Liver (tissue), 3 donors: Measurements from ENCODE around the gene CD40.

Experiments
- EGR1 ChIP-seq, 2 donors: IDR thresholded peaks; 2 replicates each; pipeline ENCODE4 v1.6.1; 2016 to 2018; ENCODE audit warnings: antibody characterized with exemption in 2 of 2, low read depth in 2 of 2
- JUND ChIP-seq, 2 donors: IDR thresholded peaks; 2 replicates each; pipeline ENCODE4 v1.6.1; 2016; ENCODE audit warnings: antibody characterized with exemption in 2 of 2
- YY1 ChIP-seq: IDR thresholded peaks from 2 replicates; pipeline ENCODE4 v1.6.1; 2016; ENCODE audit warnings: antibody characterized with exemption, mild to moderate bottlenecking
- TF ChIP-seq, protein P1 (sequence below): IDR thresholded peaks from 2 replicates; pipeline ENCODE4 v1.6.1; 2016; ENCODE audit warnings: antibody characterized with exemption, mild to moderate bottlenecking
- TF ChIP-seq, protein P2 (sequence below): fragments of 150-350 bp; IDR thresholded peaks from 2 replicates; pipeline ENCODE4 v1.5.1; 2017; ENCODE audit warnings: improper control_type of control experiment, low read depth, low read length; ENCODE audit not compliant: missing input control
- TF ChIP-seq, protein P3 (sequence below): IDR thresholded peaks from 2 replicates; pipeline ENCODE4 v1.6.1; 2016; ENCODE audit warnings: antibody characterized with exemption
- donor health status: healthy.
- donor health status: healthy.

DNA sequence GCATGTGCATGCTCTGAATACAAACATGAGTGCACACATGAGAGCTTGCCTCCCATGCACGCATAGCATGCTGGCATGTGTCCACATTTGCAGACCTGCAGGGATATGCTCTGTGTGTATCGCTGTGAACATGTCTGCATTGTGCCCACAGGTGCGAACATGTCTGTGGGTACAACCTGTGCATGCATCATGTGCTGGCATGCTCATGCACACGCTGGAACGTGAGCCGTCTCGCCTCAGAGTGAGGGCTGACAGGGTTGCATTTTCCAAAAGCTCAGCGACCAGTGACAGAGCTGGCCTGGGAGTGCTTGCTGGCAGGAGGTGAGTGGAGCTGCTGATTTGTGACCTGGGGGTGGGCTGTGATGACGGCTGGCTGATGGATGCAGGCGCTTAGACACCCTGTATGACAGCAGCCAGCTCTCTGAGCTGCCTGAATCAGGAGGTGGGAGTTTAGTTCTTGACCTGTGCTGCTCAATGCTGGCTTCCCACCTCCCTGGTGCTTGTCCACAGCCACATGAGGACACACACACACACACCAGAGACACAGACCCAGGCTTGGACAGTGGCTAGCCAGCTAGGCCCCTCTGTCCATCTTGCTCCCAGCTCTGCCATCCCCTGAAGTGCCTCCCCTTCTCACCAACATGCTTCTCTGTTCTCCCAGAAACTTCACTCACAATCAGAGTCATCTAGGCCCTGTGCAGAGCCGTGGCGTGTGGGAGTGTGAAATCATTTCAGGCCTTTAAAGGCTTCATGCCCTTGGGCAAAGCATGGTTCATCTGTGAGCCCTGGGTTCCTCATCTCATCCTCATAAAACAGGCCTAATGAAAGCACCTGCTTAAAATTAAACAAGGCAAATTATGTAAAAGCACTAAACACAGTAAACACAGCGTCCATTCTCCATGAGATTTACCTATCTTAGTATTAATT lies 51.4 kb downstream of the CD40 start:
- no peak for TF ChIP-seq JUND (IDR thresholded peaks at IDR 0.05)
- TF ChIP-seq, protein P1, sequence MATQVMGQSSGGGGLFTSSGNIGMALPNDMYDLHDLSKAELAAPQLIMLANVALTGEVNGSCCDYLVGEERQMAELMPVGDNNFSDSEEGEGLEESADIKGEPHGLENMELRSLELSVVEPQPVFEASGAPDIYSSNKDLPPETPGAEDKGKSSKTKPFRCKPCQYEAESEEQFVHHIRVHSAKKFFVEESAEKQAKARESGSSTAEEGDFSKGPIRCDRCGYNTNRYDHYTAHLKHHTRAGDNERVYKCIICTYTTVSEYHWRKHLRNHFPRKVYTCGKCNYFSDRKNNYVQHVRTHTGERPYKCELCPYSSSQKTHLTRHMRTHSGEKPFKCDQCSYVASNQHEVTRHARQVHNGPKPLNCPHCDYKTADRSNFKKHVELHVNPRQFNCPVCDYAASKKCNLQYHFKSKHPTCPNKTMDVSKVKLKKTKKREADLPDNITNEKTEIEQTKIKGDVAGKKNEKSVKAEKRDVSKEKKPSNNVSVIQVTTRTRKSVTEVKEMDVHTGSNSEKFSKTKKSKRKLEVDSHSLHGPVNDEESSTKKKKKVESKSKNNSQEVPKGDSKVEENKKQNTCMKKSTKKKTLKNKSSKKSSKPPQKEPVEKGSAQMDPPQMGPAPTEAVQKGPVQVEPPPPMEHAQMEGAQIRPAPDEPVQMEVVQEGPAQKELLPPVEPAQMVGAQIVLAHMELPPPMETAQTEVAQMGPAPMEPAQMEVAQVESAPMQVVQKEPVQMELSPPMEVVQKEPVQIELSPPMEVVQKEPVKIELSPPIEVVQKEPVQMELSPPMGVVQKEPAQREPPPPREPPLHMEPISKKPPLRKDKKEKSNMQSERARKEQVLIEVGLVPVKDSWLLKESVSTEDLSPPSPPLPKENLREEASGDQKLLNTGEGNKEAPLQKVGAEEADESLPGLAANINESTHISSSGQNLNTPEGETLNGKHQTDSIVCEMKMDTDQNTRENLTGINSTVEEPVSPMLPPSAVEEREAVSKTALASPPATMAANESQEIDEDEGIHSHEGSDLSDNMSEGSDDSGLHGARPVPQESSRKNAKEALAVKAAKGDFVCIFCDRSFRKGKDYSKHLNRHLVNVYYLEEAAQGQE: no peak
- TF ChIP-seq, protein P2, sequence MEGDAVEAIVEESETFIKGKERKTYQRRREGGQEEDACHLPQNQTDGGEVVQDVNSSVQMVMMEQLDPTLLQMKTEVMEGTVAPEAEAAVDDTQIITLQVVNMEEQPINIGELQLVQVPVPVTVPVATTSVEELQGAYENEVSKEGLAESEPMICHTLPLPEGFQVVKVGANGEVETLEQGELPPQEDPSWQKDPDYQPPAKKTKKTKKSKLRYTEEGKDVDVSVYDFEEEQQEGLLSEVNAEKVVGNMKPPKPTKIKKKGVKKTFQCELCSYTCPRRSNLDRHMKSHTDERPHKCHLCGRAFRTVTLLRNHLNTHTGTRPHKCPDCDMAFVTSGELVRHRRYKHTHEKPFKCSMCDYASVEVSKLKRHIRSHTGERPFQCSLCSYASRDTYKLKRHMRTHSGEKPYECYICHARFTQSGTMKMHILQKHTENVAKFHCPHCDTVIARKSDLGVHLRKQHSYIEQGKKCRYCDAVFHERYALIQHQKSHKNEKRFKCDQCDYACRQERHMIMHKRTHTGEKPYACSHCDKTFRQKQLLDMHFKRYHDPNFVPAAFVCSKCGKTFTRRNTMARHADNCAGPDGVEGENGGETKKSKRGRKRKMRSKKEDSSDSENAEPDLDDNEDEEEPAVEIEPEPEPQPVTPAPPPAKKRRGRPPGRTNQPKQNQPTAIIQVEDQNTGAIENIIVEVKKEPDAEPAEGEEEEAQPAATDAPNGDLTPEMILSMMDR: no peak
- TF ChIP-seq EGR1 (IDR thresholded peaks at IDR 0.05; ENCODE audit: low read depth in 2 of 2): no peak
- no peak for TF ChIP-seq YY1
- TF ChIP-seq, protein P3, sequence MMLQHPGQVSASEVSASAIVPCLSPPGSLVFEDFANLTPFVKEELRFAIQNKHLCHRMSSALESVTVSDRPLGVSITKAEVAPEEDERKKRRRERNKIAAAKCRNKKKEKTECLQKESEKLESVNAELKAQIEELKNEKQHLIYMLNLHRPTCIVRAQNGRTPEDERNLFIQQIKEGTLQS: no peak
